HG02623 (cell line): ENCODE results near the gene FBXL22.
"Not testable (repeated sequence)": the region's sequence is repeated elsewhere in the genome, so short reads cannot be mapped to it uniquely, and the experiment has no call there.

Source experiments
- ATAC-seq: cut with Tn5 transposase; IDR thresholded peaks from one replicate; pipeline ENCODE4 v1.9.1; 2021; ENCODE audit warnings: moderate library complexity; ENCODE audit not compliant: unreplicated experiment

FBXL22 gene

DNA sequence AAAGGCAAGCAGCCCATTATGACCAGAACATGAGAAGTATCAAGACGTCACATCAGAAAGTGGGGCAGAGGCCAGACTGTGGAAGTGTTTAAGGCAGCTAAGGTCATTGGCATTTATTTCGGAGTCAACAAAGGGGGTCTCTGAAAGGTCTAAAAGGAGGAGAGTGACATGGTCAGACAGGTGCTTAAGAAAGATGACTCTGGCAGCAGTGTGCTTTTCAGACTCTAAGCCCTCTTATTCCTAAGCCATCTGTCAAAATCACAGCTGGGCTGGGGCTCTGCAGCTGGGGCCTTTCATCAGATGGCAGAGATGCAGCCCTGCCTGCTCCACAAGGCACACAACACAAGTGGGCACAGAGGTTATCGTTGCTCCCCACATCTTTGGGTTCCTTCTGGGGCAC is 14.0 kb downstream of the FBXL22 start:
- ATAC-seq: no peak

DNA sequence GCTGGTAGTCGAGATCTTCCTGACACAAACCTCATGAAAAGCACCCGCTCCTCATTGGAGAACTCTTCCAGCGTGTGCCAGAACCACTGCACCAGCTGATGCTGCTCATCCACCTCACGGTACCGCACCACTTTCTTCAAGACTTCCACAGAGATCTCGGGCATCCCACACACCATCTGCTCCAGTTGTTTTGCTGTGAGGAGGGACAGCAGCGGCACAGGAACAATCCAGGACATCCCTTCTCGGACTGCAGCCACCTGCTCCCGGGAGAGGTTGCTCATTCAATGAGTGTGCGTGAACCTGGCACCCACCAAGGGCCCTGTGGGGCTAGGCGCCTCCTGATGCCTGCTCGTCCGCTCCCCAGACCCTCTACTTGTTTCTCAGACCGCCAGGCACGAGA is 15.1 kb downstream of the FBXL22 start:
- no peak for ATAC-seq

DNA sequence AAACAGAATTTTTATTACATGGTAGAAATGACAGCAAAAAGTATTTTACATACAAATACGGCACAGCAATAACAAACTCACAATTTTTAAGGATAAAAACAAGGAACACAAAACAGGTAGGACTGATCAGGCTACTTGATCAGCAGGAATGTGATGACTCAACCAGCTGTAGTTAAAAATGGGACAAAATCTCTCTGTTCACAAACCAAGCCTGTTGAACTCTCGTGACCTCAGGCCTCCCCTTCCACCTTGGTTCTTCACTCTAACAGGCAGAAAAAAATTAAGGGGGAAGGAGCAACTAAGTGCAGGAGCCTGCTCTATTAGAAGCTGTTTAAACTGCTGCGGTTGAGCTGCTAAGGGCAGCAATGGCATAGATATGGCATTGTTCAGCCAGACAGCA is 18.7 kb downstream of the FBXL22 start:
- no peak for ATAC-seq

DNA sequence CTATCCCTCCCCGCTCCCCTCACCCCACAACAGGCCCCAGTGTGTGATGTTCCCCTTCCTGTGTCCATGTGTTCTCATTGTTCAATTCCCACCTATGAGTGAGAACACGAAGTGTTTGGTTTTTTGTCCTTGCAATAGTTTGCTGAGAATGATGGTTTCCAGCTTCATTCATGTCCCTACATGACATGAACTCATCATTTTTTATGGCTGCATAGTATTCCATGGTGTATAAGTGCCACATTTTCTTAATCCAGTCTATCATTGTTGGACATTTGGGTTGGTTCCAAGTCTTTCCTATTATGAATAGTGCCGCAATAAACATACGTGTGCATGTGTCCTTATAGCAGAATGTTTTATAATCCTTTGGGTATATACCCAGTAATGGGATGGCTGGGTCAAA is 20.0 kb downstream of the FBXL22 start:
- not testable (repeated sequence) for ATAC-seq

DNA sequence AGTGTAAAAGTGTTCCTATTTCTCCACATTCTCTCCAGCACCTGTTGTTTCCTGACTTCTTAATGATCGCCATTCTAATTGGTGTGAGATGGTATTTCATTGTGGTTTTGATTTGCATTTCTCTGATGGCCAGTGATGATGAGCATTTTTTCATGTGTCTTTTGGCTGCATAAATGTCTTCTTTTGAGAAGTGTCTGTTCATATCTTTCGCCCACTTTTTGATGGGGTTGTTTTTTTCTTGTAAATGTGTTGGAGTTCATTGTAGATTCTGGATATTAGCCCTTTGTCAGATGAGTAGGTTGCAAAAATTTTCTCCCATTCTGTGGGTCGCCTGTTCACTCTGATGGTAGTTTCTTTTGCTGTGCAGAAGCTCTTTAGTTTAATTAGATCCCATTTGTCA is 20.4 kb downstream of the FBXL22 start:
- ATAC-seq: not testable (repeated sequence)

DNA sequence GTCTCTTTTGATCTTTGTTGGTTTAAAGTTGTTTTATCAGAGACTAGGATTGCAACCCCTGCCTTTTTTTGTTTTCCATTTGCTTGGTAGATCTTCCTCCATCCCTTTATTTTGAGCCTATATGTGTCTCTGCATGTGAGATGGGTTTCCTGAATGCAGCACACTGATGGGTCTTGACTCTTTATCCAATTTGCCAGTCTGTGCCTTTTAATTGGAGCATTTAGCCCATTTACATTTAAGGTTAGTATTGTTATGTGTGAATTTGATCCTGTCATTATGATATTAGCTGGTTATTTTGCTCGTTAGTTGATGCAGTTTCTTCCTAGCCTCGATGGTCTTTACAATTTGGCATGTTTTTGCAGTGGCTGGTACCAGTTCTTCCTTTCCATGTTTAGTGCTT is 23.6 kb downstream of the FBXL22 start:
- ATAC-seq: not testable (repeated sequence)

DNA sequence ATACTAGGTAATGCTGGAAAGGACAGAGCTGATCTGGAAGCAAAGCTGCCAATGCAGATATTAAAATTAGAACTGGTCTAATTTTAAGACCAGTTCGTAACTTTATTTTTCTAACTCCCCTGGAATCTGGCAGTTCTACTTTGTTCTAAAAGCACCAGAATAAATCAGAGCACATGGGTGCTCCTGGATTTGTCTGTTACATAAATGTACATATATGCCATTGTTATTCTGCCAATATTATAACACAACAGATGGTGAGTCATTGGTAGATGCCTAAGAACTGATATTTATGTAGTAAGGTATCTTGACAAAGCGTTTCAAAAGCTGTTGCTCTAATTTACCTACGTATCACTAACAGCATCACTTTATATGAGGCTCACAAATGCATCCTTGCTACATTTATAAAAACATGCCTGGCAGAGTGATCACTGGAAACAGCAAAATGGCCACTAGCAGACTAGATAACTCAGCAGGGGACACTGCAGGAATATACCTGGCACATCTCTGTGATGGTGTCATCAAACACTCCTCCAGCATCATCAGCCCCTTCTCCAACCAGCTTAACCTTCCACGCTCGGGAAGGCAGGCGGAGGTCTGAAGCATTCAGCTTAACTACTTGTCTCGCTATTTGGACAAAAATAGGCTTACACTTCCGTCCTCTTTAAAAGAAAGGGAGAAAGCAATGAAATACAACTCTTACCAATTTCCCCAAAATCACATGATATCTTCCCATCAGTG is 26.2 kb downstream of the FBXL22 start:
- no peak for ATAC-seq

DNA sequence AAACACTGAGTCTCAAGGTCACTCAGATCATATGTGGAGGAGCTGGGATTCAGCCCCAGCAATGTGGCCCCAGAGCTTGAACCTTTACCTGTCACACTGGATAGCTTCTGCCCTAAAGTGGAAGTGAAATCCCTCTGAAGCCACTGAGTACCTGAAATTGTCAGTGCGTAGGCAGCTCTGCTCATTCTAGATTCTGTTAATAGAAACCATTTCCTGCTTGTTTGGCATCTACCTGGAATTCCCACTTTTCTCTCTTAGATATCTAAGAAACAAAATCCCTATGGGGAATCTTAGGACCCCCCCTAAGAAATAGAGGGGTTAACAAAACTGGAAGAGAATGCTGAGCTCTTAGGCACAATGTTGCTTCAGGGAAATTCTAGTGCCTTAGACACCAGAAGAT is 29.8 kb downstream of the FBXL22 start:
- ATAC-seq: no peak

DNA sequence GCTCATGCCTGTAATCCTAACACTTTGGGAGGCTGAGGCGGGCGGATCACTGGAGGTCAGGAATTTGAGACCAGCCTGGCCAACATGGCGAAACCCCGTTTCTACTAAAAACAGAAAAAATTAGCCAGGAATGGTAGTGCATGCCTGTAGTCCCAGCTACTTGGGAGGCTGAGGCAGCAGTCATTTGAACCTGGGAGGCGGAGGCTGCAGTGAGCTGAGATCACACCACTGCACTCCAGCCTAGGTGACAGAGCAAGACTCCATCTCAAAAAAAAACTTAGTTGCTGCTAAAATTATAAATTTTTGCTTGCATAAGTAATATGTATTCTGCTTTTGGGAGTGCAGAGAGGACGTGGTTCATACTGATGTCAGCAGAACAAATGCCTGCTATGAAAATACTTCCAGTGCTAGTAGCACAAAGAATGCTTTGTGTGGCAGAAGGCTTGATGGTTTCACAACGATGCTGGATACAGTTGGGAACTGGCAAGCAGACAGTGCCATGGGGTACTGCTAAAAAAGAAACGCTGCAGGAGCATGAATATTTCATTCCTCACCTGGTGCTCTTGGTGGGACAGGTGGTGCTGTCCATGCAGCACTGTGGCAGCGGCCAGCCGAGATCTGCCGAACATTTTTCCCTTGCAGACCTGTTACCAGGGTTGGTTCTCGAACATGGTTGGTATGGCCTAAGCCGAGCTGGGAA is 31.1 kb downstream of the FBXL22 start:
- no peak for ATAC-seq

DNA sequence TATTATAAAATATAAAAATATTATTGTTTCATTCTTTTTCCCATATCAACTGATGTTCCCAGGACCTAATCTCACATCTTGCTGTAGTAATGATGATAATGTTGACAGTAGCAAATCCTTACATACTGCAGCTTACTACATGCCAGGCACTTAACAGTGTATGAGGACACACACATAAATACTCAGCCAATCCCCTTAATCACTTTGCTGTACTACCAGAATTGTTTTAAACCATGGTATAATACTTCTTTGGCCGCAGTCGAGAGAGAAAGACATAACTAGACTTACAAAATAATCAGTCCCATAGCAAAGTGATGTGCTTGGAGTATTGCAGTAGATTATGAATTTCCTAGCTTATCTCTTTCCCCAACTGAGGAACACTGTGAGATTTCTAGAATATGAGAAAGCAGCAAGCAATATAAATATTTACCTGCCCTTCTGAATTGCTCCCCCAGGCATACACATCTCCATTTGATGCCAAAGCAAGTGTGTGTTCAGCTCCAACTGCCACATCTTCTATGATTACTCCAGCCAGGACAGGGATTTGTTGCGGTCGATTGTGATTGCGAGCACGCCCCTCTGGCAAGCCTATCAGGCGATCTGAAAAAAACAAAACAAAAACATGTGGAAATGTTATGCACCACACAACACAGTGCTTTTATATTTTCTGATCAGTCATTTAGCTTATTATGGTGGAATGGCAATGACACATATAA is 33.0 kb downstream of the FBXL22 start:
- no peak for ATAC-seq

DNA sequence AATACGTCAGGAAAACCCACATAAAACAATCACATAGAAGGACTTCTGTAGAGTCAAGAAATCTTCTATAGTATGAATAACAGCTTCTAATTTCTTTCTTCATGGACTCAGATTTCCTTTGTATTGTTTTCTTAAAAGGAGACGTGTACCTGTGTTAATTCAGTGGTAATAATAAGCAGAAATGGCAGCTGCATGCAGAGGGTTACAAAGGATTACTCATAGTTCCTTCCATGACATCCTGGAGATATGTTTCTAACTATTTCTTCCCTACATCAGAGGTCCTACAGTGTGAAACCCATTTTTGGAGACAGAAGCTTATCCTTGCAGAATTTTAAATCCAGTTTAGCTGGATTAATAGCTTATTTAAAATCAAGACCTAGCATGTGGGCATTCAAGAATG is 36.1 kb downstream of the FBXL22 start:
- ATAC-seq: no peak

DNA sequence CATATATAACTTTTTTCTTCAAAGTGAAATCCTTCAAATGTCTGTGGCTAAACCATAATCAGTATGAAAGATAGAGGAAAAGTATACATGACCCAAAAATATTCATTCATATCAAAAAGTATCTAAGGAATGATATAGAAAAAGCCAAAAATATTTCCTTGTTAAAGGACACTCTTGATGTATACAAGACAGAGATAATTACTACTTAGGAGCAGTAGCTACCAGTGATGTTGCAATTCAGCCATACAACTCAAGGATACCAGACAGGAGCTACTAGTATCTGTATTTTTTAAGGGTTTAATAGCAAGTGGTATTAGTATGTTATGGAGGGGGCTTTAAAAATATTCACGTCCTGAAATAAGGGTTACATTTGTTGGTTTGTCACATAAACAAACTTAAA is 37.0 kb downstream of the FBXL22 start:
- no peak for ATAC-seq

DNA sequence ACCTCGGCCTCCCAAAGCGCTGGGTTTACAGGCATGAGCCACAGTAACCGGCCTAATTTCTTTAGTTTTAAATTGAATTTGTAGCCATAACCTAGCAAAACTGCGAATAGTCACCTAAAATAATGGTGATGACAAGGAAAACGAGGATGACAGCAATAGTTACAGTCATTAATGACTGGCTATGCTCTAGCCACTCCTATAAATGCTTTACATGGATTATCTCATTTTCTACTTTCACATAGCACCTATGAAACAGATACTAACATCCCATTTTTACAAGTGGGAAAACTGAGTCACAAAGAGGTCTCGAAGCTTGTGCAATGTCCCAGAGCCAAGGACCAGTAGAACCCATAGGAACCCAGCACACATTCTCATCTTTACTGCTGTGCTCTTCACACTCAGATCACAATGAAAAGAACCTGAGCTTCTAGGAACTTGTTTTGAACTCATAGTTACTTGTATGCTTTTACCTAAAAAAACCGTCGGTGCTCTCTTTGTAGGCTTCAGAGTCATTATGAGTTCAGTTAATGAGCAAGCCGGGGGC is 39.4 kb downstream of the FBXL22 start:
- no peak for ATAC-seq

DNA sequence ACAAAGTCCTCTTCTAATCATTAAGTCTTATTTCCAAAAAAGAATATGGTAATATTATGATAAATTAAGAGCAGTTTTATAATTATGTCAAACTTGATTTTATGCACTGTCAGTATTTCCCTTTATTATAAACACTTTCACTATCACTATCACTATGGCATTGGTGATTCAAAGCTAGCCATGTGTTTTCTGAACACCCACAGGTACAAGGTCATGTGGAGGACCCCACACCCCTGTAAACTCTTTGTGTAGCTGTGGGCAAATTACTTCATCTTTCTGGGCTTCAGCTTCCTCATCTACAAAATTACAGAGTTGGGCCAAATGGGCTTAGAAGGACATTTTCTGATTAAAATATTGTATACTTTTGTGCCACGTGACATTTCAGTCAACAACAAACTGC is 41.7 kb downstream of the FBXL22 start:
- ATAC-seq: no peak

DNA sequence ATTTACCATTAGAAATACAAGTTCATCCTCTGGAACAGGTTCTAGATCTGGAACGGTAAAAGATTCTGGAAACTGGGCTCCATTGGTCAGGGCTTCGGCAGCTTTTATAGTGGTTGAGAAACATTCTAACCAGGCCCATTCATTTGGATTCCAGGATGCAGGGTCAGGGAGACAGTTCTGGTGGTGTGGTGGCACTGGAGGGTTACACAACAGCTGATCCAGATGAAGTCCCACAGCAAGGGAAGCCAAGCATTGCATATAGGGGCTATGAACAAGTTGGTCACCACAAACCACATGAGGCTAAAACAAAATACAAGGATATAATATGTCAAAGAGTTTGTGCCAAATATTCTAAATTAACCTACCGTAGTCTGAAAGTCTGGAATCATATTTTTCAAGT is 43.0 kb downstream of the FBXL22 start:
- no peak for ATAC-seq
